ENCODE results near the gene OR1J1.

Gene OR1J1, protein sequence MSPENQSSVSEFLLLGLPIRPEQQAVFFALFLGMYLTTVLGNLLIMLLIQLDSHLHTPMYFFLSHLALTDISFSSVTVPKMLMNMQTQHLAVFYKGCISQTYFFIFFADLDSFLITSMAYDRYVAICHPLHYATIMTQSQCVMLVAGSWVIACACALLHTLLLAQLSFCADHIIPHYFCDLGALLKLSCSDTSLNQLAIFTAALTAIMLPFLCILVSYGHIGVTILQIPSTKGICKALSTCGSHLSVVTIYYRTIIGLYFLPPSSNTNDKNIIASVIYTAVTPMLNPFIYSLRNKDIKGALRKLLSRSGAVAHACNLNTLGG
- total RNA-seq = 0 reads per million in 3 donors

- DNase-seq = no peak
- Histone ChIP-seq H3K4me1 (ENCODE audit: control insufficient read depth, insufficient read depth, low read length, poor library complexity, severe bottlenecking) (no peaks in the 10 kb centered on the region), H3K27ac (ENCODE audit: insufficient read depth, low read length, poor library complexity, severe bottlenecking) (no peak within 1 kb of the TSS), H3K27me3 (replicated peaks; ENCODE audit: control insufficient read depth, insufficient read depth, low read length, poor library complexity, severe bottlenecking) (no peaks in the 10 kb centered on the region), H3K9me3 (ENCODE audit: control insufficient read depth, low read length) (no peaks in the 10 kb centered on the region), H3K36me3 (ENCODE audit: control insufficient read depth, insufficient read depth, low read length) (no peaks in the 10 kb centered on the region), H3K4me3 (ENCODE audit: insufficient read depth, low read depth, low read length, poor library complexity, severe bottlenecking) (no peak within 1 kb of the TSS)
Observed at GRCh38 chr9:122477826-122478225, at the start of gene OR1J1. Gene OR1J1 (minus strand): TSS chr9:122477926. CDS start chr9:122477926, 0 bp downstream.

- Histone ChIP-seq H3K4me1 (ENCODE audit: control insufficient read depth, insufficient read depth, low read length, poor library complexity, severe bottlenecking) (no peaks in the 10 kb centered on the region), H3K36me3 (ENCODE audit: control insufficient read depth, insufficient read depth, low read length) (no peaks in the 10 kb centered on the region), H3K4me3 (ENCODE audit: insufficient read depth, low read depth, low read length, poor library complexity, severe bottlenecking) (no peak within 1 kb of the TSS), H3K27me3 (replicated peaks; ENCODE audit: control insufficient read depth, insufficient read depth, low read length, poor library complexity, severe bottlenecking) (no peaks in the 10 kb centered on the region), H3K27ac (ENCODE audit: insufficient read depth, low read length, poor library complexity, severe bottlenecking) (no peak within 1 kb of the TSS), H3K9me3 (ENCODE audit: control insufficient read depth, low read length) (no peaks in the 10 kb centered on the region)
- no peak for DNase-seq
Observed at GRCh38 chr9:122527193-122527592, 49.5 kb upstream of the OR1J1 start, which contains the start of gene OR1N1. Gene OR1N1 (minus strand): TSS chr9:122527293. CDS start chr9:122527293, 0 bp downstream.

- H3K4me1 ChIP-seq (ENCODE audit: control insufficient read depth, insufficient read depth, low read length, poor library complexity, severe bottlenecking) = no peaks in the 10 kb centered on the region
- H3K9me3 ChIP-seq (ENCODE audit: control insufficient read depth, low read length) = no peaks in the 10 kb centered on the region
- no peaks in the 10 kb centered on the region for H3K27me3 ChIP-seq (replicated peaks; ENCODE audit: control insufficient read depth, insufficient read depth, low read length, poor library complexity, severe bottlenecking)
- H3K36me3 ChIP-seq (ENCODE audit: control insufficient read depth, insufficient read depth, low read length) = no peaks in the 10 kb centered on the region
- no peak for DNase-seq
- H3K4me3 ChIP-seq (ENCODE audit: insufficient read depth, low read depth, low read length, poor library complexity, severe bottlenecking) = no peak overlapping the region
- H3K27ac ChIP-seq (ENCODE audit: insufficient read depth, low read length, poor library complexity, severe bottlenecking) = no peak overlapping the region
Observed at GRCh38 chr9:122526602-122527001, 48.9 kb upstream of the OR1J1 start.

DNA sequence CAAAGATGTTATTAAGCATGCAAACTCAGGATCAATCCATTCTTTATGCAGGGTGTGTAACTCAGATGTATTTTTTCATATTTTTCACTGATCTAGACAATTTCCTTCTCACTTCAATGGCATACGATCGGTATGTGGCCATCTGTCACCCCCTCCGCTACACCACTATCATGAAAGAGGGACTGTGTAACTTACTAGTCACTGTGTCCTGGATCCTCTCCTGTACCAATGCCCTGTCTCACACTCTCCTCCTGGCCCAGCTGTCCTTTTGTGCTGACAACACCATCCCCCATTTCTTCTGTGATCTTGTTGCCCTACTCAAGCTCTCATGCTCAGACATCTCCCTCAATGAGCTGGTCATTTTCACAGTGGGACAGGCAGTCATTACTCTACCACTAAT, 41.6 kb upstream of the OR1J1 start:
- H3K4me3 ChIP-seq (ENCODE audit: insufficient read depth, low read depth, low read length, poor library complexity, severe bottlenecking) = no peak overlapping the region
- no peaks in the 10 kb centered on the region for H3K4me1 ChIP-seq (ENCODE audit: control insufficient read depth, insufficient read depth, low read length, poor library complexity, severe bottlenecking)
- no peak for DNase-seq
- no peaks in the 10 kb centered on the region for H3K27me3 ChIP-seq (replicated peaks; ENCODE audit: control insufficient read depth, insufficient read depth, low read length, poor library complexity, severe bottlenecking)
- no peak overlapping the region for H3K27ac ChIP-seq (ENCODE audit: insufficient read depth, low read length, poor library complexity, severe bottlenecking)
- H3K9me3 ChIP-seq (ENCODE audit: control insufficient read depth, low read length) = no peaks in the 10 kb centered on the region
- no peaks in the 10 kb centered on the region for H3K36me3 ChIP-seq (ENCODE audit: control insufficient read depth, insufficient read depth, low read length)

- Histone ChIP-seq H3K36me3 (ENCODE audit: control insufficient read depth, insufficient read depth, low read length) (no peaks in the 10 kb centered on the region), H3K9me3 (ENCODE audit: control insufficient read depth, low read length) (no peaks in the 10 kb centered on the region), H3K27me3 (replicated peaks; ENCODE audit: control insufficient read depth, insufficient read depth, low read length, poor library complexity, severe bottlenecking) (no peaks in the 10 kb centered on the region), H3K4me3 (ENCODE audit: insufficient read depth, low read depth, low read length, poor library complexity, severe bottlenecking) (no peak within 1 kb of the TSS), H3K27ac (ENCODE audit: insufficient read depth, low read length, poor library complexity, severe bottlenecking) (no peak within 1 kb of the TSS), H3K4me1 (ENCODE audit: control insufficient read depth, insufficient read depth, low read length, poor library complexity, severe bottlenecking) (no peaks in the 10 kb centered on the region)
- no peak for DNase-seq
Observed at GRCh38 chr9:122518841-122519240, 41.1 kb upstream of the OR1J1 start, which contains the start of gene OR1J4. Gene OR1J4 (plus strand): TSS chr9:122519141. CDS start chr9:122519141, 0 bp downstream.

DNA sequence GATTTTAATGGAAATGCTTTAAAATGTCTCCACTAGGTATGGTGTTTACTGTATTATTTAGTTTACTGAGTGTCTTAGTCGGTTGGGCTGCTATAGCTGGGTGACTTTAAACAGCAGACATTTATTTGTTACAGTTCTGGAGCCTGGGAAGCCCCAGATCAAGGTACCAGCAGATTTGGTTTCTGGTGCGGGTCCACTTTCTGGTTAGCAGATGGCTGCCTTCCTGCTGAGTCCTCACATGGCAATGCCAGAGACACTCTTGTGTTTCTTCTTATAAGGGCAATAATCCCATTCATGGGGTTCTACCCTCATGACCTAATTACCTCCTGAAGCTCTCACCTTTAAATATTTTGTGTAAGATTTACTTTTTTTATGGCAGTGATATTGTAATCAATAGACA, 40.5 kb upstream of the OR1J1 start:
- Histone ChIP-seq H3K27me3 (replicated peaks; ENCODE audit: control insufficient read depth, insufficient read depth, low read length, poor library complexity, severe bottlenecking) (no peaks in the 10 kb centered on the region), H3K4me1 (ENCODE audit: control insufficient read depth, insufficient read depth, low read length, poor library complexity, severe bottlenecking) (no peaks in the 10 kb centered on the region), H3K27ac (ENCODE audit: insufficient read depth, low read length, poor library complexity, severe bottlenecking) (no peak overlapping the region), H3K4me3 (ENCODE audit: insufficient read depth, low read depth, low read length, poor library complexity, severe bottlenecking) (no peak overlapping the region), H3K36me3 (ENCODE audit: control insufficient read depth, insufficient read depth, low read length) (no peaks in the 10 kb centered on the region), H3K9me3 (ENCODE audit: control insufficient read depth, low read length) (no peaks in the 10 kb centered on the region)
- no peak for DNase-seq

- no peak within 1 kb of the TSS for H3K4me3 ChIP-seq (ENCODE audit: insufficient read depth, low read depth, low read length, poor library complexity, severe bottlenecking)
- H3K4me1 ChIP-seq (ENCODE audit: control insufficient read depth, insufficient read depth, low read length, poor library complexity, severe bottlenecking) = no peaks in the 10 kb centered on the region
- no peaks in the 10 kb centered on the region for H3K36me3 ChIP-seq (ENCODE audit: control insufficient read depth, insufficient read depth, low read length)
- DNase-seq = no peak
- no peaks in the 10 kb centered on the region for H3K9me3 ChIP-seq (ENCODE audit: control insufficient read depth, low read length)
- H3K27ac ChIP-seq (ENCODE audit: insufficient read depth, low read length, poor library complexity, severe bottlenecking) = no peak within 1 kb of the TSS
- peaks cover 5% of the 10 kb centered on the region for H3K27me3 ChIP-seq (replicated peaks; ENCODE audit: control insufficient read depth, insufficient read depth, low read length, poor library complexity, severe bottlenecking)
Observed at GRCh38 chr9:122510502-122510901, 32.8 kb upstream of the OR1J1 start, which contains the start of gene OR1J2. Gene OR1J2 (plus strand): TSS chr9:122510802. CDS start chr9:122510802, 0 bp downstream.

DNA sequence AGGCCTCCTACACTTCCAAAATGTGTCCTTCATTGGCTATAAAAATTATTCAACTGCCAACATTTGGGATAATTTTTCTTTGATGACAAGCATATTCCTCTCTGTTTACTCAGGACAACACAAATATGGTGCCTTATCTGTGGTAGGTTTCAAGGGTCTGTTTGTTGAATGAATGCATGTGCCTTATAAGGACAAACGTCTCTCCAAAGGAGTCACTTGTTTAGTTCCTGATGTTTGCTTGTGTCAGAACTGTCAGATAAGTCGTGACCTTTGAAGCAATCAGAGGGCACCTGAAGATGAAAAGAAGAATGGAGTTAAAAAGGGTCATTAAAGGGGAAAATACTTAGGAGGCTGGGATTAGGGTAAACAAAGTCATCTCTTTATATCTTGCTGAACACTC, 29.2 kb upstream of the OR1J1 start:
- no peaks in the 10 kb centered on the region for H3K36me3 ChIP-seq (ENCODE audit: control insufficient read depth, insufficient read depth, low read length)
- no peaks in the 10 kb centered on the region for H3K9me3 ChIP-seq (ENCODE audit: control insufficient read depth, low read length)
- no peaks in the 10 kb centered on the region for H3K4me1 ChIP-seq (ENCODE audit: control insufficient read depth, insufficient read depth, low read length, poor library complexity, severe bottlenecking)
- no peak for DNase-seq
- no peak overlapping the region for H3K27ac ChIP-seq (ENCODE audit: insufficient read depth, low read length, poor library complexity, severe bottlenecking)
- H3K27me3 ChIP-seq (replicated peaks; ENCODE audit: control insufficient read depth, insufficient read depth, low read length, poor library complexity, severe bottlenecking) = peaks cover 5% of the 10 kb centered on the region
- no peak overlapping the region for H3K4me3 ChIP-seq (ENCODE audit: insufficient read depth, low read depth, low read length, poor library complexity, severe bottlenecking)

GRCh38 chr9:122498883-122499288, 21.2 kb upstream of the OR1J1 start:
- Histone ChIP-seq H3K36me3 (ENCODE audit: control insufficient read depth, insufficient read depth, low read length) (no peaks in the 10 kb centered on the region), H3K27ac (ENCODE audit: insufficient read depth, low read length, poor library complexity, severe bottlenecking) (no peak overlapping the region), H3K9me3 (ENCODE audit: control insufficient read depth, low read length) (no peaks in the 10 kb centered on the region), H3K27me3 (replicated peaks; ENCODE audit: control insufficient read depth, insufficient read depth, low read length, poor library complexity, severe bottlenecking) (no peaks in the 10 kb centered on the region), H3K4me1 (ENCODE audit: control insufficient read depth, insufficient read depth, low read length, poor library complexity, severe bottlenecking) (no peaks in the 10 kb centered on the region), H3K4me3 (ENCODE audit: insufficient read depth, low read depth, low read length, poor library complexity, severe bottlenecking) (no peak overlapping the region)
- DNase-seq = no peak

DNA sequence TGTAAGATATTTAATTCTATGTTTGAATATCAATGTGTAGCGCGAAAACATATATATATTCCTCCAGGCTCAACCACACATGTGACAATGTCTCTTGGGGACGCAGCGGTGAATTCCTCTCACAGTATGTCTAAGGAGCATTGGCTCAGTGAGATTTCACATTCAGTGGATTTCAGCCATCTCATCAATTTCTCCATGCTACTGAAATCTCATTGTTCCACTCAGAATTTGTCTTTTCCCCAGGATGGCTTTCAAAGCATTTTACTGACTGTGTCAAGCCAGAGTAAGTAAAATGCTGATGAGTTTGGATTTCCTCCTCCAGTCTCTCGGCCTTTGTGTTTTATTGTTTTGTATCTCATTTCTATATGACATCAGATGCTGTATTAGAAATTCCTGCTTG, 1.3 kb upstream of the OR1J1 start:
- Histone ChIP-seq H3K4me3 (ENCODE audit: insufficient read depth, low read depth, low read length, poor library complexity, severe bottlenecking) (no peak overlapping the region), H3K27me3 (replicated peaks; ENCODE audit: control insufficient read depth, insufficient read depth, low read length, poor library complexity, severe bottlenecking) (no peaks in the 10 kb centered on the region)
- no peak for DNase-seq

More for the DNA sequence above, 1.3 kb upstream of the OR1J1 start:
- no peak overlapping the region for H3K27ac ChIP-seq (ENCODE audit: insufficient read depth, low read length, poor library complexity, severe bottlenecking)
- H3K36me3 ChIP-seq (ENCODE audit: control insufficient read depth, insufficient read depth, low read length) = no peaks in the 10 kb centered on the region
- no peaks in the 10 kb centered on the region for H3K4me1 ChIP-seq (ENCODE audit: control insufficient read depth, insufficient read depth, low read length, poor library complexity, severe bottlenecking)
- H3K9me3 ChIP-seq (ENCODE audit: control insufficient read depth, low read length) = no peaks in the 10 kb centered on the region

Data from effector memory CD4-positive, alpha-beta T cell (primary cell).